GM23338 (cell line): ENCODE data around the gene IRF2. TPM values are rescaled to one million over a fixed set of nuclear protein-coding genes. Genes with fewer than 3 reads are reported as not detected.

ENCODE experiments used
- ATAC-seq: fragments of 200-7000 bp; cut with Tn5 transposase; 3 replicates; pipeline ENCODE4 v1.9.1; 2020
- DNase-seq: peaks from one replicate; pipeline ENCODE4 v3.0.0-alpha.2; 2015; ENCODE audit warnings: low spot score
- H2AFZ ChIP-seq: fragments of 200-600 bp; sonication (generic); 2 replicates; pipeline ENCODE4 v1.8.0; 2016; ENCODE audit warnings: antibody characterized with exemption, mild to moderate bottlenecking, moderate library complexity
- H3F3A ChIP-seq: fragments of 200-600 bp; sonication (generic); replicated peaks from 2 replicates; pipeline ENCODE4 v1.8.0; 2017; ENCODE audit warnings: antibody characterized with exemption, mixed run types, low read depth
- H3K27ac ChIP-seq: fragments of 200-600 bp; sonication (generic); 2 replicates; pipeline ENCODE4 v1.6.1; 2016; ENCODE audit warnings: low read depth
- H3K27me3 ChIP-seq: fragments of 200-600 bp; sonication (generic); 2 replicates; pipeline ENCODE4 v1.8.0; 2016; ENCODE audit warnings: mild to moderate bottlenecking, mixed run types, moderate library complexity; ENCODE audit not compliant: insufficient read depth
- H3K36me3 ChIP-seq: fragments of 200-600 bp; sonication (generic); 2 replicates; pipeline ENCODE4 v1.8.0; 2016; ENCODE audit warnings: mild to moderate bottlenecking; ENCODE audit not compliant: insufficient read depth
- H3K4me1 ChIP-seq: fragments of 200-600 bp; sonication (generic); 2 replicates; pipeline ENCODE4 v1.8.0; 2016; ENCODE audit warnings: mild to moderate bottlenecking, moderate library complexity; ENCODE audit not compliant: insufficient read depth
- H3K4me2 ChIP-seq: fragments of 200-600 bp; sonication (generic); 2 replicates; pipeline ENCODE4 v1.7.1; 2017; ENCODE audit warnings: mixed run types
- H3K4me3 ChIP-seq: fragments of 200-600 bp; sonication (generic); 2 replicates; pipeline ENCODE4 v1.6.1; 2016; ENCODE audit warnings: mixed run types
- H3K79me2 ChIP-seq: fragments of 200-600 bp; sonication (generic); replicated peaks from 2 replicates; pipeline ENCODE4 v1.8.0; 2017; ENCODE audit warnings: mild to moderate bottlenecking; ENCODE audit not compliant: insufficient read depth
- H3K9me2 ChIP-seq: fragments of 200-600 bp; sonication (generic); 2 replicates; pipeline ENCODE4 v1.8.0; 2017; ENCODE audit not compliant: insufficient read depth
- H4K20me1 ChIP-seq: fragments of 200-600 bp; sonication (generic); replicated peaks from 2 replicates; pipeline ENCODE4 v1.8.0; 2017; ENCODE audit warnings: mild to moderate bottlenecking; ENCODE audit not compliant: insufficient read depth
- H3K27ac Mint-ChIP-seq: 2 replicates; pipeline ENCODE4 v1.8.0; 2020; ENCODE audit warnings: inconsistent platforms, mild to moderate bottlenecking, moderate library complexity, mixed read lengths
- H3K27me3 Mint-ChIP-seq: 3 replicates; pipeline ENCODE4 v1.8.0; 2022; ENCODE audit warnings: low read depth, mild to moderate bottlenecking, moderate library complexity, mixed read lengths, inconsistent platforms; ENCODE audit not compliant: insufficient read depth, poor library complexity
- H3K36me3 Mint-ChIP-seq: 3 replicates; pipeline ENCODE4 v1.8.0; 2021; ENCODE audit warnings: low read depth, mild to moderate bottlenecking, inconsistent platforms, moderate library complexity, mixed read lengths
- H3K4me1 Mint-ChIP-seq: 3 replicates; pipeline ENCODE4 v1.8.0; 2020; ENCODE audit warnings: mild to moderate bottlenecking, inconsistent platforms, mixed read lengths
- H3K4me3 Mint-ChIP-seq: 3 replicates; pipeline ENCODE4 v1.8.0; 2021; ENCODE audit warnings: moderate library complexity, mild to moderate bottlenecking, inconsistent platforms, mixed read lengths
- H3K9me3 Mint-ChIP-seq: 3 replicates; pipeline ENCODE4 v1.8.0; 2020; ENCODE audit warnings: moderate library complexity, mild to moderate bottlenecking, inconsistent platforms, mixed read lengths
- CREB1 ChIP-seq: fragments of 250-450 bp; sonication (Bioruptor Pico); IDR thresholded peaks from 2 replicates; pipeline ENCODE4 v1.5.0; 2020; ENCODE audit warnings: low read depth, mild to moderate bottlenecking, moderate library complexity
- ETS1 ChIP-seq: IDR thresholded peaks from 2 replicates; pipeline ENCODE4 v1.6.1; 2016; ENCODE audit warnings: antibody characterized with exemption
- JUNB ChIP-seq: IDR thresholded peaks from one replicate; pipeline ENCODE4 v1.6.1; 2016; ENCODE audit warnings: antibody characterized with exemption; ENCODE audit not compliant: unreplicated experiment
- polyA plus RNA-seq: library from polyadenylated mRNA; unstranded; fragments of >200 nt; fragmentation: Nextera tagmentation; extraction: Ambion mirVana; gene quantifications from 2 replicates; pipeline ENCODE4 v1.2.1, GENCODE V29; 2016
- total RNA-seq: library from RNA; depleted of rRNA; stranded (reverse); fragments of >200 nt; shearing (Covaris generic); gene quantifications from 2 replicates; pipeline ENCODE4 v1.2.3, GENCODE V29; 2014
- TF ChIP-seq, protein P1 (sequence below): fragments of 250-450 bp; sonication (Bioruptor Pico); IDR thresholded peaks from 2 replicates; pipeline ENCODE4 v1.5.0; 2020; ENCODE audit warnings: mild to moderate bottlenecking, moderate library complexity

Gene IRF2
- total and polyA plus RNA-seq, 2 experiments from 2014 or later = 14.7 to 15.0 TPM

GRCh38 chr4:184402239-184402638 lies 72.1 kb downstream of the IRF2 start (continued):
- no peak for TF ChIP-seq ETS1

GRCh38 chr4:184401397-184402171 lies 72.8 kb downstream of the IRF2 start:
- H3K4me2 ChIP-seq = no peak overlapping the region; the same call in 1 of the 2 replicates
- Mint-ChIP-seq H3K4me3 (peak overlapping the region; percentile 39; the same call in 2 of the 3 replicates), H3K27me3 (peaks cover 9% of the 10 kb centered on the region), H3K4me1 (peaks cover 37% of the 10 kb centered on the region), H3K36me3 (peaks cover 43% of the 10 kb centered on the region), H3K9me3 (no peaks in the 10 kb centered on the region; the same call in 2 of the 3 replicates), H3K27ac (peak overlapping the region; percentile 93)
- H3K79me2 ChIP-seq = no peaks in the 10 kb centered on the region
- peak; percentile 88 for DNase-seq
- peak; percentile 92 for ATAC-seq
- no peak overlapping the region for H3K4me3 ChIP-seq
- H3K36me3 ChIP-seq = peaks cover 14% of the 10 kb centered on the region
- H3F3A ChIP-seq = no peaks in the 10 kb centered on the region
- H2AFZ ChIP-seq = no peak overlapping the region
- TF ChIP-seq, protein P1, sequence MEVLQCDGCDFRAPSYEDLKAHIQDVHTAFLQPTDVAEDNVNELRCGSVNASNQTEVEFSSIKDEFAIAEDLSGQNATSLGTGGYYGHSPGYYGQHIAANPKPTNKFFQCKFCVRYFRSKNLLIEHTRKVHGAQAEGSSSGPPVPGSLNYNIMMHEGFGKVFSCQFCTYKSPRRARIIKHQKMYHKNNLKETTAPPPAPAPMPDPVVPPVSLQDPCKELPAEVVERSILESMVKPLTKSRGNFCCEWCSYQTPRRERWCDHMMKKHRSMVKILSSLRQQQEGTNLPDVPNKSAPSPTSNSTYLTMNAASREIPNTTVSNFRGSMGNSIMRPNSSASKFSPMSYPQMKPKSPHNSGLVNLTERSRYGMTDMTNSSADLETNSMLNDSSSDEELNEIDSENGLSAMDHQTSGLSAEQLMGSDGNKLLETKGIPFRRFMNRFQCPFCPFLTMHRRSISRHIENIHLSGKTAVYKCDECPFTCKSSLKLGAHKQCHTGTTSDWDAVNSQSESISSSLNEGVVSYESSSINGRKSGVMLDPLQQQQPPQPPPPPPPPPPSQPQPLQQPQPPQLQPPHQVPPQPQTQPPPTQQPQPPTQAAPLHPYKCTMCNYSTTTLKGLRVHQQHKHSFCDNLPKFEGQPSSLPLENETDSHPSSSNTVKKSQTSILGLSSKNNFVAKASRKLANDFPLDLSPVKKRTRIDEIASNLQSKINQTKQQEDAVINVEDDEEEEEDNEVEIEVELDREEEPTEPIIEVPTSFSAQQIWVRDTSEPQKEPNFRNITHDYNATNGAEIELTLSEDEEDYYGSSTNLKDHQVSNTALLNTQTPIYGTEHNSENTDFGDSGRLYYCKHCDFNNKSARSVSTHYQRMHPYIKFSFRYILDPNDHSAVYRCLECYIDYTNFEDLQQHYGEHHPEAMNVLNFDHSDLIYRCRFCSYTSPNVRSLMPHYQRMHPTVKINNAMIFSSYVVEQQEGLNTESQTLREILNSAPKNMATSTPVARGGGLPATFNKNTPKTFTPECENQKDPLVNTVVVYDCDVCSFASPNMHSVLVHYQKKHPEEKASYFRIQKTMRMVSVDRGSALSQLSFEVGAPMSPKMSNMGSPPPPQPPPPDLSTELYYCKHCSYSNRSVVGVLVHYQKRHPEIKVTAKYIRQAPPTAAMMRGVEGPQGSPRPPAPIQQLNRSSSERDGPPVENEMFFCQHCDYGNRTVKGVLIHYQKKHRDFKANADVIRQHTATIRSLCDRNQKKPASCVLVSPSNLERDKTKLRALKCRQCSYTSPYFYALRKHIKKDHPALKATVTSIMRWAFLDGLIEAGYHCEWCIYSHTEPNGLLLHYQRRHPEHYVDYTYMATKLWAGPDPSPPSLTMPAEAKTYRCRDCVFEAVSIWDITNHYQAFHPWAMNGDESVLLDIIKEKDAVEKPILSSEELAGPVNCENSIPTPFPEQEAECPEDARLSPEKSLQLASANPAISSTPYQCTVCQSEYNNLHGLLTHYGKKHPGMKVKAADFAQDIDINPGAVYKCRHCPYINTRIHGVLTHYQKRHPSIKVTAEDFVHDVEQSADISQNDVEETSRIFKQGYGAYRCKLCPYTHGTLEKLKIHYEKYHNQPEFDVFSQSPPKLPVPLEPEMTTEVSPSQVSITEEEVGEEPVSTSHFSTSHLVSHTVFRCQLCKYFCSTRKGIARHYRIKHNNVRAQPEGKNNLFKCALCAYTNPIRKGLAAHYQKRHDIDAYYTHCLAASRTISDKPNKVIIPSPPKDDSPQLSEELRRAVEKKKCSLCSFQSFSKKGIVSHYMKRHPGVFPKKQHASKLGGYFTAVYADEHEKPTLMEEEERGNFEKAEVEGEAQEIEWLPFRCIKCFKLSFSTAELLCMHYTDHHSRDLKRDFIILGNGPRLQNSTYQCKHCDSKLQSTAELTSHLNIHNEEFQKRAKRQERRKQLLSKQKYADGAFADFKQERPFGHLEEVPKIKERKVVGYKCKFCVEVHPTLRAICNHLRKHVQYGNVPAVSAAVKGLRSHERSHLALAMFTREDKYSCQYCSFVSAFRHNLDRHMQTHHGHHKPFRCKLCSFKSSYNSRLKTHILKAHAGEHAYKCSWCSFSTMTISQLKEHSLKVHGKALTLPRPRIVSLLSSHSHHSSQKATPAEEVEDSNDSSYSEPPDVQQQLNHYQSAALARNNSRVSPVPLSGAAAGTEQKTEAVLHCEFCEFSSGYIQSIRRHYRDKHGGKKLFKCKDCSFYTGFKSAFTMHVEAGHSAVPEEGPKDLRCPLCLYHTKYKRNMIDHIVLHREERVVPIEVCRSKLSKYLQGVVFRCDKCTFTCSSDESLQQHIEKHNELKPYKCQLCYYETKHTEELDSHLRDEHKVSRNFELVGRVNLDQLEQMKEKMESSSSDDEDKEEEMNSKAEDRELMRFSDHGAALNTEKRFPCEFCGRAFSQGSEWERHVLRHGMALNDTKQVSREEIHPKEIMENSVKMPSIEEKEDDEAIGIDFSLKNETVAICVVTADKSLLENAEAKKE (CRISPR knock-in tag) = 0 out of 2 replicates have a peak, but pooled peaks have one; percentile 71
- no peak for TF ChIP-seq CREB1
- TF ChIP-seq JUNB = no peak
- no peaks in the 10 kb centered on the region for H3K27me3 ChIP-seq
- peaks cover 19% of the 10 kb centered on the region; the same call in 1 of the 2 replicates for H3K4me1 ChIP-seq
- no peaks in the 10 kb centered on the region for H4K20me1 ChIP-seq
- no peaks in the 10 kb centered on the region for H3K9me2 ChIP-seq
- H3K27ac ChIP-seq = peak overlapping the region; percentile 77
